Left colon (tissue), 2 donors: Measurements from ENCODE around the gene FAM20B. TPM values are rescaled to one million over a fixed set of nuclear protein-coding genes. Genes with fewer than 3 reads are reported as not detected.

ENCODE experiments used
- ATAC-seq: fragments of 200-7000 bp; cut with Tn5 transposase; one replicate; pipeline ENCODE4 v1.9.1; 2020; ENCODE audit warnings: mild to moderate bottlenecking, moderate library complexity
- DNase-seq, 2 donors: peaks; one replicate each; pipeline ENCODE4 v3.0.0-alpha.2; 2020
- intact Hi-C, 2 donors: fragments of 100-400 bp; cut with DNase I in 1 of 2; cut with micrococcal nuclease in 1 of 2; formaldehyde crosslinking; loops; one replicate each; pipeline versions ENCODE4 v1.11.2 to v1.14.0; 2022; cut with DNase I, micrococcal nuclease
- total RNA-seq, 2 donors: library from RNA; stranded (reverse); fragmentation: NEBNext Ultra II Directional; extraction: Animal tissue kit (Norgen Biotek cat#: 25700); gene quantifications; one replicate each; pipeline ENCODE4 v1.2.1, GENCODE V29; 2021
- donor health status: DM: no; HTN: no; CAD: no.
- donor health status: DM: yes; HTN: yes; CAD: no.

FAM20B gene
- total RNA-seq, 2 donors from 2014 or later = 32.6 to 36.5 TPM

- ATAC-seq (peak; percentile 47), DNase-seq (peak; percentile 39 to 62)
- intact Hi-C loops = loop anchor here in 1 of 2 donors (5.0 kb wide), 1 partner anchor 285 kb away; the partner anchor contains the start of gene AXDND1
Observed at GRCh38 chr1:179082333-179082998, 56.8 kb downstream of the FAM20B start.

- ATAC-seq (no peak), DNase-seq (no peak)
- intact Hi-C loops = loop anchor here in 1 of 2 donors (5.0 kb wide), 1 partner anchor 284 kb away; the partner anchor contains the start of gene AXDND1
Observed at GRCh38 chr1:179082999-179083335, 57.3 kb downstream of the FAM20B start.

- intact Hi-C loops = loop anchor here in 1 of 2 donors (5.0 kb wide), 1 partner anchor 284 kb away; the partner anchor contains the start of gene AXDND1
- DNase-seq = no peak
- ATAC-seq = no peak
Observed at GRCh38 chr1:179083533-179083932, 57.8 kb downstream of the FAM20B start.

GRCh38 chr1:179087665-179088064, 62.0 kb downstream of the FAM20B start:
- no peak for ATAC-seq
- DNase-seq = no peak
- intact Hi-C loops = no loop called here

DNA sequence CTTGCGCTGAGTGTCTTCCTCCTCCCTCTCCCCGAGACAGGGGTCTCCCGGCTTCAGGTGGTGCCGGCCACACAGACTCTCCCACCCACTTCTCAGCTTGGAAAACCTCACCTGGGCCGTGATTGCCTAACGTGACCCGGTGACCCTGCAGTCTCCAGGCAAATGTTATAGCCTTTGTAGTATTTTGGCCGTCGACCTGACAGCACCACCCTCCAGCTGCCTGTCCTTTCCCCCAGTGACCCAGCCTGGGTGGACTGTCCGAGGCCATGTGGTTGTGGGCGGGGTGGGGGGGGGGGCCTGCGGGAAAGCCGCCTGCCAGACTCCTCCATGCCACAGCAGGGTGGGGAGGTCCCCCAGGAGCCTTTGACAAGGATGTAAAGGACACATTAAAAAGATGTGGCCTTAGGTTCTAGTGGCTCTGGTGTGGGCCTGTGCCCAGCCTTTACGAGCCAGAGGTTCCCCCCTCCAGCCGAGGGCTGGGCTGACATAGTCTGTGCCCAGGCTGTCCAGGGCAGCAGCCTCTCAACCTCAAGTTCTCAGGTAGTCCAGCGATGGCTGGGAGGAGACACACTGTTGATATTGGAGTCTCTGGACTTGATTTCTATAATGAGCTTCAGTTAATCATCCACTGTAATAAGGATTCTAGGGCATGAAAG, 64.3 kb downstream of the FAM20B start:
- ATAC-seq = no peak
- intact Hi-C loops = no loop called here
- no peak for DNase-seq

DNA sequence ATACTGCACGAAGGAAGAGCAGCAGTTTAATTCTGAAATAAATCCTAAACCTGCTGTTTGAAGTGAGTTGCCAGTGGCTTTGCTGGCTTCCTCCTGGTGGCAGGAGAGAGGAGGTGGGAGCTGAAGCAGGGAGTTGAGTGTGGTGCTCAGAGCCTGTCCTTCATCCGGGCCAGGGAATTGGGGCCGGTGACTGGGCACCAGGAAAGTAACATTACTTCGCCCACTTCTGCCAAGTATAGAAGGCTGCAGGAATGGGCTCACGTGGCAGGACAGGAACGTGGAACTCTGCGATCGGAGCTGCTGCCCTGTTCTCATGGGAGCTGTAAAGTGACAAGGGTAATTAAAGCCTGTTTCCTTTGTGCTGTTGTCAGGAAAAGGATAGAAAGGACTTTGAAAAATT, 64.8 kb downstream of the FAM20B start:
- DNase-seq = no peak
- no peak for ATAC-seq
- intact Hi-C loops = no loop called here

DNA sequence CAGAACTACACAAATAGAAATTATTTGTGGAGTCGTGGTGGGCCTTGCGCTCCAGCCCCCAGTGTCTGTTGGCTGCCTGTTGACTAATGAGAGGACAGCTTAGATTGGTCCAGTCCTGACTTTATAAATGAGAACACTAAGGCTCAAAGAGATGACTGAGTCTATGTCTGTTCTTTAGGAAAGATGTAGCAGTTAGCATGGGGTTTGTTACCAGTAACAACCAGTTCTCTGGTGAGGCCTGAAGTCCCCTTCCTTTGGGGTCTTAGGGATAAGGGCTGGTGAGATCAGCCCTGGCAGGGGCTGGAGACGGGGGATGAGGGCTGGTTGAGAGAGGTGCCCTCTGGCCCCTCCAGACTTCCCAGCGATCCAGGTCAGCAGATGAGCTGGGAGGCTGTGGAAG, 65.2 kb downstream of the FAM20B start:
- ATAC-seq (no peak), DNase-seq (no peak)
- intact Hi-C loops = no loop called here

DNA sequence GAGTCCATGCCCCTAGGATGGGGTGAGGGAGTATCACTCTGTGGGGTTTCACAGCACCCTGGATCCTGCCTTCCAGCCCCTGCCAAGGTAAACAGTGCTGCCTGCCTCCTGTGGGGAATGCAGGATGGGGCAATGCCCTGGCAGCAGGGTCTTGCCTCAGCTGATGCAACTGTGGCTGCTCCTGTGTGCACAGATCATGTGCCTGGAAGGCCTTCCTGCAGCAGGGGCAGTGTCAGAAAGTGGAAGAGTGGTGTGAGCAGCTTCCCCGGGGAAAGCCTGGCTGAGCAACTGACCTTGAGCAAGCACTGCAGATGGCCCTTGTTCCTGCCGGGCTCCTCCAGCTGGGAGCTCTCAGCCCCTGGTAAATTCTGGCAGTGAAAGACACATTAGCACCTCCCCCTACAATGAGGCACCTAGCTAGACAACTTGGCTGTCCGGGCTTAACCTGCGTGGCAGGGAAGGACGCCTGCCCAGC, 66.0 kb downstream of the FAM20B start:
- ATAC-seq (peak; percentile 17), DNase-seq (peak in 1 of 2 donors; percentile 43)
- intact Hi-C loops = no loop called here

DNA sequence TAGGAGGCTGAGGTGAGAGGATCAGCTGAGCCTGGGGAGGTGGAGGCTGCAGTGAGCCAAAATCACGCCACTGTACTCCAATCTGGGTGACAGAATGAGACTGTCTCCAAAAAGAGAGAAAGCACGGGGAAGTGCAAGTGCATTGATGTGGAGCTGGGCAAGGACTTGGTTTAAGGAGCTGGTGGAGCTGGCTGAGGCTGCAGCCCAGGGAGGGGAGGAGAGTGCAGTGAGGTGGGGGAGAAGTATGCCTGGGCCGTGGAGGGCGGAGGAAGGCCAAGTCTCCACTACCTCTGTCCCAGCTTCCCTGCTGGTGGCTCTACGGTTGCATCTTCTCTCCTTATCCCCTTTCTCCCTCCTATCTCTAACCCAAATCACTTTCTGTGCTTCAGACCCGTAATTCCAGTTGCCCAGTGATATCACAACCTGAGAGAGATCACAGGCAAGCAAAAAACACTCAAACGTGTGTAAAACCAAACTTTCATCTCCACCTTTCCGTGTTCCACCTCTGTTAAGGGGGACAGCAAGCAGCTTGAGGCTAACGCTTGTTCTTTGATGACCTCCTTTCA, 67.3 kb downstream of the FAM20B start:
- intact Hi-C loops = no loop called here
- ATAC-seq (no peak), DNase-seq (no peak)

- DNase-seq = no peak
- ATAC-seq = no peak
- intact Hi-C loops = no loop called here
Observed at GRCh38 chr1:179094818-179095217, 69.1 kb downstream of the FAM20B start.

GRCh38 chr1:179095377-179095776, 69.7 kb downstream of the FAM20B start:
- intact Hi-C loops = no loop called here
- DNase-seq = no peak
- ATAC-seq = no peak

DNA sequence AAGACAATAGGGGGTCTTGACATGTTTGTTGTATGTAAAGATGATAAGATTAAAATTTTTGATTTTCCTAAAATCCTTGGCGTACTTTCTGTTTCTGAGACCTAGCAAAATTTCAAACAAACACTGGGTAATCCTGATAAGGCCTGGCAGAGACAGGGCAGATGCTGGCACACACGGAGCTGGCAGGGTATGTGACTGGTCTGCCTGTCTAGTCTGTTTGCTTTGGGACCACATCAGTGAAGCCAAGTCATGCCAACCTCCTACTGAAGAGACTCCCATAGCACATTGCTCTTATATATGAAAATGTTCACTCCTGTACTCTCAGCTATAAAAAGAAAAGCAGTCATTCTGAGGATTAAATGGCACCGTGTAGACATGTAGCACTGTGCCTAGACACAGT, 70.2 kb downstream of the FAM20B start:
- intact Hi-C loops = no loop called here
- no peak for ATAC-seq
- DNase-seq = no peak

GRCh38 chr1:179099891-179100290, 74.2 kb downstream of the FAM20B start:
- DNase-seq = no peak
- no peak for ATAC-seq
- intact Hi-C loops = no loop called here

- DNase-seq (no peak), ATAC-seq (no peak)
- intact Hi-C loops = no loop called here
Observed at GRCh38 chr1:179101566-179101965, 75.9 kb downstream of the FAM20B start.

- DNase-seq (no peak), ATAC-seq (no peak)
- intact Hi-C loops = no loop called here
Observed at GRCh38 chr1:179103999-179104398, 78.3 kb downstream of the FAM20B start.

DNA sequence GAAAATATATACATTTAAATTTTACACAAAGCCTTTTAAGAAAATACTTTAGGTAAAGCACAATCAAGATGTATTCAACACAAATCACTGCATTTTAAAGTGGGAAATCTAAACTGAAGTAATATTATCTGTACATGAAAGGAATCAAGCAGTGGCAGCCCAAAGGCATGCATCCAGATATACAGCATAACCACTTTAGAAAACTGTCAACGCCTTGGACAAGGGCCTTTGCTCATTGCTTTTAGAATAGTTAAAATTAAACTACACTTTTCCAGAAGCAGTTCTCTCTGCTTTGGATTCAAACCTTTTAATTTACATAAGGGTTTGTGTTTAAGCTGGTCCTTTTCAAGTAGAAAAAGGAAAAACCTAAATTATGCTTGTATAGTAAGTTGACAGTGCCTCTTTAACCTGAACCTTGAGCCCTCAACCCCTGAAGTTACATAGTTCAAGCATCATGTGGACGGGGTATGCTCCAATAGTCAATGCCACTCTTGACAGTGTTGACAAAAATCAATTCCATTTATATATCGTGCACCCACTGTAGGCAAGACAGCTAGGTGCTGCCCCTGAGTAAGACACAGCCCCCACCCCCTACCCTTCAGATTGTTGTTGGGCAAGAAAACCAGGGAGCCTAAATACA, 79.0 kb downstream of the FAM20B start:
- intact Hi-C loops = no loop called here
- no peak for DNase-seq
- ATAC-seq = no peak

- DNase-seq (no peak), ATAC-seq (peak; percentile 70)
- intact Hi-C loops = no loop called here
Observed at GRCh38 chr1:179105393-179105792, 79.7 kb downstream of the FAM20B start.

DNA sequence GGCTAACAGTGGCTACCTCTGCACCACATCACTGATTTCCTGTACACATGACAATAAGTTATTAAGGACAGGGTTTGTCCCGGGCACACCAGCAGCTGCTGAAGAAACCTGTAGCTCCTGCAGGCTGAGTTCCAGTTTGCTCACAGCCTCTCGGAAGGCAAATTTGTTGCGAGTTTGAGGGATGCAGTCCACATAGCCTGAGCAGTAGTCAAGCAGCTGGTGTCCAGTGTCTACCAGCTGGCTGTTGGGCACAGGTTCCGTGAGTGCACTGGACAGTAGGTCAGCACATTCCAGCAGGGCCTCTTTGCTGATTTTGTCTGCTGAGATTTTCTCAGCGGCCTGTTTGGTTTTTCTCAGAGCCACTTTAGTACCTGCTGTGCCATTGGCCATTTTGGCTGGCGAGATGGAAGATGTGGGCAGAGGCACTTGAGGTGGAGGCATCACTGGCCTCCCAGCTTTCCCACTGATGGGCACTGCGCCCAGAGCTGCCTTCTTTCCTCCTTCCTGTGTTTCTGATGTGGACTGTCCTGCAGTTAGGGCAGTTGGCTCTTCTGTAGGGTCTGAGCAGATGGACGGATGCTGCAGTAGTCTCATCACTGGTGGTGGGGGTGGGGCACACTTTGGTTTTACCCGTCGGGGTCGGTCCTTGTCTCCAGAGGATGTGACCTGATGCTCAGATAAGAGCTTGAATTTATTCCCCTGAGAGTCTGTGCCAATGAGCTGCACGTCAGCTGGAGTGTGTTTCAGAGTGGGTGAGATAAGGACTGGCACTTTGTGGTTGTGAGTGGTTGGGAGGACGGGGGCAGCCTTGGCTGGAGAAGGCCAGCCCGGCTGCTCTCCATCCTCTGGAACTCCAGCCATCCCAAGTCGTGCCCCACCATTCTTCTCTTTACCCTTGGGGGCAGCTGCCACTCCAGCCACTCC, 82.3 kb downstream of the FAM20B start:
- intact Hi-C loops = no loop called here
- DNase-seq (no peak), ATAC-seq (no peak)

- ATAC-seq (no peak), DNase-seq (no peak)
- intact Hi-C loops = no loop called here
Observed at GRCh38 chr1:179108644-179109043, 83.0 kb downstream of the FAM20B start.
